Myocyte (in vitro differentiated cells): ENCODE measurements around the gene TIMM17A. TPM values are rescaled to one million over a fixed set of nuclear protein-coding genes. Genes with fewer than 3 reads are reported as not detected.

Source experiments
- DNase-seq: peaks from one replicate; pipeline ENCODE4 v3.0.0-alpha.2; 2012; ENCODE audit warnings: low read depth
- total RNA-seq: library from RNA; depleted of rRNA; stranded (reverse); fragments of >200 nt; gene quantifications from 2 replicates; pipeline ENCODE4 v1.2.3, GENCODE V29; 2014

TIMM17A gene
- total RNA-seq, 1 donor from 2014 or later, result 59.4 TPM

- peak; percentile 80 for DNase-seq
These were observed 27.5 kb downstream of the TIMM17A start, which contains the start of gene RNPEP for GRCh38 chr1:201982623-201983379. Gene RNPEP, plus strand, starts transcription at chr1:201982648. Its CDS starts 19 bp downstream, at chr1:201982667.

GRCh38 chr1:201983380-201983805, 28.1 kb downstream of the TIMM17A start:
- no peak for DNase-seq

- no peak for DNase-seq
These were observed 29.1 kb downstream of the TIMM17A start for GRCh38 chr1:201984446-201984845.

- DNase-seq, result no peak
These were observed 30.1 kb downstream of the TIMM17A start for GRCh38 chr1:201985355-201985754.

GRCh38 chr1:201988601-201989000, 33.3 kb downstream of the TIMM17A start:
- no peak for DNase-seq

GRCh38 chr1:201989354-201990128, 34.2 kb downstream of the TIMM17A start:
- DNase-seq, result no peak

- DNase-seq, result no peak
These were observed 35.1 kb downstream of the TIMM17A start for GRCh38 chr1:201990427-201990826.

- DNase-seq, result peak; percentile 49
These were observed 44.4 kb downstream of the TIMM17A start for GRCh38 chr1:201999625-202000238.

GRCh38 chr1:202002507-202002906, 47.2 kb downstream of the TIMM17A start:
- no peak for DNase-seq

GRCh38 chr1:202004711-202005110, 49.4 kb downstream of the TIMM17A start:
- no peak for DNase-seq

- no peak for DNase-seq
These were observed 50.7 kb downstream of the TIMM17A start for GRCh38 chr1:202005958-202006357.

GRCh38 chr1:202007304-202007703, 52.0 kb downstream of the TIMM17A start:
- no peak for DNase-seq

GRCh38 chr1:202007805-202008489, 52.6 kb downstream of the TIMM17A start:
- DNase-seq, result no peak

GRCh38 chr1:202009326-202010179, 54.2 kb downstream of the TIMM17A start:
- peak; percentile 80 for DNase-seq

GRCh38 chr1:202010180-202011015, 55.1 kb downstream of the TIMM17A start, which contains the start of gene ELF3:
Gene ELF3, plus strand, starts transcription at chr1:202010587. Its CDS starts 550 bp downstream, at chr1:202011137.
- DNase-seq, result no peak

- DNase-seq, result no peak
These were observed 56.7 kb downstream of the TIMM17A start for GRCh38 chr1:202011994-202012393.

GRCh38 chr1:202012544-202013478, 57.5 kb downstream of the TIMM17A start:
- no peak for DNase-seq

GRCh38 chr1:202013603-202014002, 58.3 kb downstream of the TIMM17A start:
- DNase-seq, result no peak
